ENCODE data around the gene FZD4.
"Not testable (repeated sequence)": the region's sequence is repeated elsewhere in the genome, so short reads cannot be mapped to it uniquely, and the experiment has no call there.

GRCh38 chr11:86937193-86937806 is 17.9 kb downstream of the FZD4 start:
- TF ChIP-seq CTCF, POLR2A (IDR thresholded peaks at IDR 0.05): not testable (repeated sequence)

Data from body of pancreas (tissue), 4 donors.